WERI-Rb-1 (cell line): ENCODE results near the gene OR4E2.

Experiments used
- DNase-seq: peaks from one replicate; pipeline ENCODE4 v3.0.0-alpha.2; 2020
- H3K27ac ChIP-seq: fragments of 250-450 bp; sonication (Bioruptor Pico); 2 replicates; pipeline ENCODE4 v1.5.1; 2020; ENCODE audit warnings: mild to moderate bottlenecking, moderate library complexity
- H3K27me3 ChIP-seq: fragments of 250-450 bp; sonication (Bioruptor Pico); 2 replicates; pipeline ENCODE4 v1.5.1; 2021; ENCODE audit warnings: mild to moderate bottlenecking, low read depth, moderate library complexity; ENCODE audit not compliant: insufficient read depth, severe bottlenecking
- H3K36me3 ChIP-seq: fragments of 250-450 bp; sonication (Bioruptor Pico); 2 replicates; pipeline ENCODE4 v1.5.1; 2020; ENCODE audit warnings: mild to moderate bottlenecking, moderate library complexity
- H3K4me3 ChIP-seq: 2 replicates; pipeline ENCODE4 v1.5.1; 2011; ENCODE audit warnings: low read depth, mild to moderate bottlenecking, control low read depth, low read length
- H3K9me3 ChIP-seq: fragments of 250-450 bp; sonication (Bioruptor Pico); 2 replicates; pipeline ENCODE4 v1.5.1; 2021; ENCODE audit warnings: mild to moderate bottlenecking, moderate library complexity; ENCODE audit not compliant: severe bottlenecking
- TF ChIP-seq, protein P1 (sequence below): IDR thresholded peaks from 2 replicates; pipeline ENCODE4 v1.5.1; 2011; ENCODE audit warnings: low read depth, mild to moderate bottlenecking, control low read depth, inconsistent platforms, low read length

OR4E2 gene

DNA sequence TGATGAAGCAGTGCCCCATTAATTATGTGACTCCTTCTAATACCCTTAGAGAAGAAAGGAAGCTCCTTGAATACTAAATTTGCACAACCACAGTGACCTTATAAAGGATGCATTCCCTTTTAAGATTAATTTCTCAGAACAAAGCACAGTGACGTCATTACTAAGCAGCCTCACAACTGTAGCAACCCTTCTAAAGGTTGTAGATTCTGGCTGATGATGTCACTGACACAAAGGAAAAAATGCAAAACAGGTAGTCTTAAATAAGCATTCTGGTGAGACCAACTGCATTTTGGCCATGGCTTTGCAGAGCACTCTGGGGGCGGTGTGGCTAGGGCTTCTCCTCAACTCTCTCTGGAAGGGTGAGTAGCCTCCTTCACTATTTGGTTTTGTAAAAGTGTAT, 58.4 kb downstream of the OR4E2 start:
- Histone ChIP-seq H3K9me3 (no peaks in the 10 kb centered on the region), H3K4me3 (no peak overlapping the region), H3K36me3 (no peaks in the 10 kb centered on the region), H3K27me3 (peaks cover 46% of the 10 kb centered on the region), H3K27ac (no peak overlapping the region)
- TF ChIP-seq, protein P1, sequence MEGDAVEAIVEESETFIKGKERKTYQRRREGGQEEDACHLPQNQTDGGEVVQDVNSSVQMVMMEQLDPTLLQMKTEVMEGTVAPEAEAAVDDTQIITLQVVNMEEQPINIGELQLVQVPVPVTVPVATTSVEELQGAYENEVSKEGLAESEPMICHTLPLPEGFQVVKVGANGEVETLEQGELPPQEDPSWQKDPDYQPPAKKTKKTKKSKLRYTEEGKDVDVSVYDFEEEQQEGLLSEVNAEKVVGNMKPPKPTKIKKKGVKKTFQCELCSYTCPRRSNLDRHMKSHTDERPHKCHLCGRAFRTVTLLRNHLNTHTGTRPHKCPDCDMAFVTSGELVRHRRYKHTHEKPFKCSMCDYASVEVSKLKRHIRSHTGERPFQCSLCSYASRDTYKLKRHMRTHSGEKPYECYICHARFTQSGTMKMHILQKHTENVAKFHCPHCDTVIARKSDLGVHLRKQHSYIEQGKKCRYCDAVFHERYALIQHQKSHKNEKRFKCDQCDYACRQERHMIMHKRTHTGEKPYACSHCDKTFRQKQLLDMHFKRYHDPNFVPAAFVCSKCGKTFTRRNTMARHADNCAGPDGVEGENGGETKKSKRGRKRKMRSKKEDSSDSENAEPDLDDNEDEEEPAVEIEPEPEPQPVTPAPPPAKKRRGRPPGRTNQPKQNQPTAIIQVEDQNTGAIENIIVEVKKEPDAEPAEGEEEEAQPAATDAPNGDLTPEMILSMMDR = no peak
- no peak for DNase-seq

DNA sequence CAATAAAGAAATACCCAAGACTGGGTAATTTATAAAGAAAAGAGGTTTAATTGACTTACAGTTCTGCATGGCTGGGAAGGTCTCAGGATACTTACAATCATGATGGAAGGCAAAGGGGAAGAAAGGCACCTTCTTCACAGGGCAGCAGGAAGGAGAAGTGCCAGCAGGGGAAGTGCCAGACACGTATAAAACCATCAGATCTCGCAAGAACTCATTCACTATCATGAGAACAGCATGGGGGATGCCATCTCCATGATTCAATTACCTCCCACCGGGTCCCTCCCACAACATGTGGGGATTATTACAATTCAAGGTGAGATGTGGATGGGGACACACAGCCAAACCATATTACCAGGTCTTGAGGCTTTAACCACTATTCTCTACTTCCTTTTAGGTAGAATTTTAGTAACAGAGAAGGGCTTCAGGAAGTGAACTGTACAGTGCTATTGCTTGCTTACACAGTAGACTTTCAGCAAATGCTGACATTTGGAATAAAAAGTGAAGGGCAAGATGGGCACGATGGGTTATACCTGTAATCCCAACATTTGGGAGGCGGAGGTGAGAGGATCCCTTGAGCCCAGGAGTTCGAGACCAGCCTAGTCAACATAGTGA, 60.8 kb downstream of the OR4E2 start:
- TF ChIP-seq, protein P1 = no peak
- DNase-seq = no peak

More for the DNA sequence above, 60.8 kb downstream of the OR4E2 start:
- no peaks in the 10 kb centered on the region for H3K9me3 ChIP-seq
- H3K27ac ChIP-seq = no peak overlapping the region
- H3K36me3 ChIP-seq = no peaks in the 10 kb centered on the region
- peaks cover 62% of the 10 kb centered on the region for H3K27me3 ChIP-seq
- no peak overlapping the region for H3K4me3 ChIP-seq
